GM18526 (cell line): ENCODE results near the gene TLR4.

ENCODE experiments used
- POLR2A ChIP-seq: IDR thresholded peaks from 3 replicates; pipeline ENCODE4 v1.6.1; 2011; ENCODE audit not compliant: insufficient read length; ENCODE audit errors: extremely low read depth

TLR4 gene

DNA sequence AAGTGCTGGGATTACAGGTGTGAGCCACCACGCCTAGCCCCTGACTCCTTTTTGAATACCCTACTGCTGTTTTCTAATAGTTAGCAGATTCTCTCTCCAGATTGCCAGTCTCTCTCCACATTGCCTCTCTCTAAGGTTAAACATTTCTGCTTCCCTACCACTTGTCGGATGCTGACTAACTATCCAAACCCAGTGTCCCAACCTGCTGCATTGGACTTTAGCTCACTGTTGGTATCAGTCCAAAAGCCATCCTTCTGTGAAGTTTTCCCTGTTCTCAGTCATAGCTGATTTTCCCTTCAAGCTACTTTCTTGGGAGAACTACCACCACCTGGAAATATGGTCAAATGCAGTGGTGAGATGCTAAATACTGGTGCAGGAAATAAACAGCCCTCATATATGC is 48.7 kb downstream of the TLR4 start:
- TF ChIP-seq POLR2A: no peak

DNA sequence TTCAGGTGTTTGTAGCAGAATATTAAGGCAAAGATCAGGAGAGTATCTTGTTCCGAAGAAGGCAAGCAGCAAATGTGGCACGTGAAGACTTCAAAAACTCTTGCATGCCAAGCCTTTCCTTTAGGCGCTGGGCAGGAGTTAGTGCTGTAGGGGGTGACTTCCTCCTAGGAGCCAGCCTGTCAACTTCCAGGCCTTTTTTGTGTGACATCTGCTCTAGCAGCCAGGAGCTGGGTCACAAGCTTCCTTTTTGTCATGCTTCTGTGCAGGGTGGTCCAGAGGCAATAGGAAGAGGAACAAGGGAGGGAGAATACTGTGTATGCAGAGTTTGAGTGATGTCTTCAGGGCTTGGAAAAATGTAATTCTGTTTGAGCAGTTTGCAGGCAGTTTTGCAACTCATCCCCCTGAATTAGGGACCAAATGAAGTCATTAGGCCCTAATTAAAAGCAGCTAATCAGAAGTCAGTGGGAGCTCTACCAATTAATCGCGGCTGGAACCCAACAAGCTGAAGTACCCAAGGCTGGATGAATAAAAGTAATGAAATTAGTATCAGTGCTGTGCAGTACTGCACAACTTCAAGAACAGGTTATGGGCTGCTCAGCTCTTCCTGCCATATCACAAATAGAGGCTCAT is 53.5 kb downstream of the TLR4 start:
- TF ChIP-seq POLR2A: no peak

DNA sequence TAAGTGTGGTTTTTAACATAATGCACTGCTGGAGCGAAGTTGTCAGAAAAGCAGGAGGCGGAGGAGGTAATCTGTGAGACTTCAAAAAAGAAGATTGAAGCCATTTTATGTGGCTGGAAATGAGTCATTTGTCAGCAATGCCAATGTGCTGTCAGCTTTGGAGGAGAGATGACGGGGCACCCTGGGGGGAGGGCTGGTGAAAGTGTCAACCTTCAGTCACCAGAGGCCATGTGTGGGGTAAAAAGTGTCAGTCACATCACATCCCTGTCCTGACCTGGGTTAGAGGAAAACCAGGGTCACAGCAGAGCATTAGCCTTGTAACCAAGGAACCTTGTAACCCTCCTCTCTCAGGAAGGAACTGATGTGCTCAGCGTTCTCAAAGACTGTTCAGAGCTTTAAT is 59.1 kb downstream of the TLR4 start:
- no peak for TF ChIP-seq POLR2A

DNA sequence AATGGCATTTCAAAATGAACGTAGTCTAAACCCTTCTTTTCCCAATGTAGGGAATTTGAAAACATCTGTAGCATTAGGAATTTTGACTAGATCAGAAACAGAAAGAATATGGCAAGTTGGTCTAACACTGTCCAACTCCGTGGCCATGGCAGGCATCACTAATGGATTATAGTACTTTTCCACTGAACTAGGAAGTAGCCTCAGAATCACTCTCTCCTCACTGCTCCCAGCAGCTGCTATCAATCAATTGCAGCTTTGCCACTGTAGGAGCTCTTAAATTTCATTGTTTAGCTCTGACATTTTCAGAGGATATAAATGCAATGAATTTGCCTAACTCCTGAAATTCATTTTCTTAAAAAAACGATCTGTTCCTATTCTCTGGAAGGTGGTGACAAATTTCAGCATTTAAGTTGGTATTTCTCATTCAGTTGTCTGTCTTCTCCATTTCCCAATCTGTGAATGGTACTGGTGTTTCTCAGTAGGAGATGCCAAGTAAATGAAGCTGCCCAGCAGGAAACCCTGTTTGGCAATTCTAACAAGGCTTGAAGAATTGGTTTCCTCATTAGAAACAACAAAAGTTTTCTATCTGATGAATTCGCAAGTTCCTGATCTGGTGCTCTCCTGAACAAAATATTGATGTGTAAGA is 64.7 kb downstream of the TLR4 start:
- TF ChIP-seq POLR2A: no peak

DNA sequence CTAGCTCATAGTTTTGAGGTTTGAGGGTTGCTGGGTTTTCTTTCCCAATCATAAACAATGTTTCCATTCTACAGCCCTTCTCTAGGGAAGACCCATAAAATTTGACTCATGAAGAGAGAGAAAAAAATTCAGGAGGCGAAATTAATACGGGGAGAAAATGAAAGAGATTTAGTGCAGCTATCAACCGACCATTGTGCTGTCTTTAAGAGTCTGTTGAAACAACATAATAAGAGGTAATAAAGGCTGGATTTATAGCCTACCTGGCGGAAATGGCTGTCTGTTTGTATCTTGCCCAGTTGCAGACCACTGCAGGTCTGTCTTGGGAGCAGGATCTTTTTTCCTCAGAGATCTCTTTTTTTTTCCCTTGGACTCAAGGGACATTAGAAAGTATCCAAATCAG is 66.9 kb downstream of the TLR4 start:
- TF ChIP-seq POLR2A: no peak

DNA sequence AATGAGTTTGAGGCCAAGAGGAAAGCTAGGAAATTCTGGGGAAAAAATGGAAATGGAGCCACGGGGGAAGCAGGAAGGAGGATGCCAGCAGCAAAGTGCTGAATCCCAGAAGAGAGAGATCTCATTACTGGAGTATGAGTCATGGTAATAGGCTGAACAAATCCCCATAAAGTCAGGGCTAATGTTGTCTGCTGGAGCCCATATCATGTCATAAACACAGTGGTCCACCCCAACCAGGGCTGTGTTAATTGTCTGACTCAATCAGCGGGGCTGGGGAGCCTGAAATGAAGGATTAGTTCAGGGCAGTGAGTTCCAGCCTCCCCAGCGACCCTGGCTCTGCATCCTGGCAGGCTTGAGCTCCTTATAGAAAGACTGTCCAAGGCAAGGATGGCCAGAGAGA is 68.8 kb downstream of the TLR4 start:
- no peak for TF ChIP-seq POLR2A
